Esophagus muscularis mucosa (tissue), 4 donors: ENCODE measurements around the gene ACSF2.

ENCODE experiments used
- CTCF ChIP-seq, 3 experiments: fragments of 200-600 bp in 2 of 3; fragments of 450-650 bp in 1 of 3; sonication (generic) in 2 of 3; IDR thresholded peaks; one replicate each; pipeline ENCODE4 v1.5.1; 2017 to 2019; ENCODE audit warnings: antibody characterized with exemption in 3 of 3, mild to moderate bottlenecking in 2 of 3, moderate library complexity in 1 of 3
- EP300 ChIP-seq: sonication (generic); formaldehyde crosslinking; IDR thresholded peaks from one replicate; pipeline ENCODE4 v1.6.1; 2017; ENCODE audit warnings: antibody characterized with exemption
- POLR2A ChIP-seq: fragments of 450-650 bp; IDR thresholded peaks from one replicate; pipeline ENCODE4 v1.6.1; 2017; ENCODE audit warnings: antibody characterized with exemption, moderate library complexity, mild to moderate bottlenecking, low read depth
- POLR2AphosphoS5 ChIP-seq, 2 donors: sonication (generic); formaldehyde crosslinking; IDR thresholded peaks; one replicate each; pipeline ENCODE4 v1.6.1; 2017; ENCODE audit warnings: antibody characterized with exemption in 2 of 2

GRCh38 chr17:50484386-50485155, 58.6 kb downstream of the ACSF2 start:
- TF ChIP-seq CTCF (IDR thresholded peaks at IDR 0.05) (no peak), POLR2AphosphoS5 (IDR thresholded peaks at IDR 0.05) (no peak), POLR2A (no peak), EP300 (no peak)
